B cell (primary cell): ENCODE measurements around the gene ZNF641.

Source experiments
- EZH2 ChIP-seq: IDR thresholded peaks from 2 replicates; pipeline ENCODE4 v1.6.1; 2012; ENCODE audit warnings: borderline replicate concordance, low read depth, mild to moderate bottlenecking, moderate library complexity, low read length; ENCODE audit not compliant: insufficient read depth, poor library complexity, severe bottlenecking
- TF ChIP-seq, protein P1 (sequence below): fragments of 200-600 bp; IDR thresholded peaks from one replicate; pipeline ENCODE4 v1.8.0; 2022; ENCODE audit warnings: antibody characterized with exemption, mild to moderate bottlenecking

DNA sequence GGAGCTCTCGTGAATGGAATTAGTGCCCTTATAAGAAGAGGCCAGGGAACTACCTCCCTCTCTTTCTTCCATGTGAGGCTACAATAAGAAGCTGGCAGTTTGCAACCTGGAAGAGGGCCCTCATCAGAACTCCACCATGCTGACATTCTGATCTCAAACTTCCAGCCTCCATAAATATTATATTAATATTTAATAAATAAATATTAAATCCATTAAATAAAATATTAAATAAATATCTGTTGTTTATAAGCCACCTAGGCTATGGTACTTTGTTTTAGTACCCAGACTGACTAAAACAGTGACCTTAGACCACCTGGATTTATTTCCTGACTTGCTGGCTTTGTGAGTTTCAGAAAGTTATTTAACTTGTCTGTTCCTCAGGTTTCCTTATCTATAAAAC, 49.9 kb downstream of the ZNF641 start:
- no peak for TF ChIP-seq EZH2
- TF ChIP-seq, protein P1, sequence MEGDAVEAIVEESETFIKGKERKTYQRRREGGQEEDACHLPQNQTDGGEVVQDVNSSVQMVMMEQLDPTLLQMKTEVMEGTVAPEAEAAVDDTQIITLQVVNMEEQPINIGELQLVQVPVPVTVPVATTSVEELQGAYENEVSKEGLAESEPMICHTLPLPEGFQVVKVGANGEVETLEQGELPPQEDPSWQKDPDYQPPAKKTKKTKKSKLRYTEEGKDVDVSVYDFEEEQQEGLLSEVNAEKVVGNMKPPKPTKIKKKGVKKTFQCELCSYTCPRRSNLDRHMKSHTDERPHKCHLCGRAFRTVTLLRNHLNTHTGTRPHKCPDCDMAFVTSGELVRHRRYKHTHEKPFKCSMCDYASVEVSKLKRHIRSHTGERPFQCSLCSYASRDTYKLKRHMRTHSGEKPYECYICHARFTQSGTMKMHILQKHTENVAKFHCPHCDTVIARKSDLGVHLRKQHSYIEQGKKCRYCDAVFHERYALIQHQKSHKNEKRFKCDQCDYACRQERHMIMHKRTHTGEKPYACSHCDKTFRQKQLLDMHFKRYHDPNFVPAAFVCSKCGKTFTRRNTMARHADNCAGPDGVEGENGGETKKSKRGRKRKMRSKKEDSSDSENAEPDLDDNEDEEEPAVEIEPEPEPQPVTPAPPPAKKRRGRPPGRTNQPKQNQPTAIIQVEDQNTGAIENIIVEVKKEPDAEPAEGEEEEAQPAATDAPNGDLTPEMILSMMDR = no peak
